HepG2 (cell line): ENCODE data around the gene SLC28A1. TPM values are rescaled to one million over a fixed set of nuclear protein-coding genes. Genes with fewer than 3 reads are reported as not detected.

Experiments
- AGO1 ChIP-seq: fragments of 200-400 bp; formaldehyde crosslinking; IDR thresholded peaks from 2 replicates; pipeline ENCODE4 v1.6.1; 2017; ENCODE audit warnings: mild to moderate bottlenecking, low read depth, low read length, moderate library complexity; ENCODE audit not compliant: poor library complexity, severe bottlenecking
- CEBPZ ChIP-seq: IDR thresholded peaks from 2 replicates; pipeline ENCODE4 v1.6.1; 2012; ENCODE audit warnings: low read length, improper control_type of control experiment
- CREB1 ChIP-seq, 2 experiments: fragments of 450-650 bp in 1 of 2; IDR thresholded peaks; 2 replicates each; pipeline ENCODE4 v1.6.1; 2016 to 2017; ENCODE audit warnings: control low read depth in 1 of 2, mild to moderate bottlenecking in 1 of 2, missing compliant biosample characterization in 1 of 2, missing genetic modification characterization in 1 of 2
- DRAP1 ChIP-seq: IDR thresholded peaks from 2 replicates; pipeline ENCODE4 v1.6.1; 2016; ENCODE audit warnings: missing genetic modification reagents, missing compliant biosample characterization
- ELK4 ChIP-seq: sonication (generic); formaldehyde crosslinking; IDR thresholded peaks from 2 replicates; pipeline ENCODE4 v1.9.0; 2021; ENCODE audit warnings: missing genetic modification reagents, borderline replicate concordance
- FIP1L1 ChIP-seq: fragments of 200-400 bp; formaldehyde crosslinking; IDR thresholded peaks from 2 replicates; pipeline ENCODE4 v1.6.1; 2018; ENCODE audit warnings: low read depth, mild to moderate bottlenecking, low read length, moderate library complexity, borderline replicate concordance; ENCODE audit not compliant: insufficient read depth
- JDP2 ChIP-seq: sonication (generic); formaldehyde crosslinking; IDR thresholded peaks from 2 replicates; pipeline ENCODE4 v1.8.1; 2022; ENCODE audit warnings: missing genetic modification reagents, borderline replicate concordance
- MBD4 ChIP-seq: IDR thresholded peaks from 2 replicates; pipeline ENCODE4 v1.6.1; 2012; ENCODE audit warnings: low read length, inconsistent platforms, borderline replicate concordance
- PRDM15 ChIP-seq: sonication (generic); formaldehyde crosslinking; IDR thresholded peaks from 2 replicates; pipeline ENCODE4 v1.4.0; 2020; ENCODE audit warnings: missing genetic modification reagents
- RCOR2 ChIP-seq: IDR thresholded peaks from 2 replicates; pipeline ENCODE4 v1.6.1; 2016; ENCODE audit warnings: missing biosample characterization, missing genetic modification reagents
- SNRNP70 ChIP-seq: fragments of 200-400 bp; formaldehyde crosslinking; IDR thresholded peaks from 2 replicates; pipeline ENCODE4 v1.6.1; 2017; ENCODE audit warnings: mild to moderate bottlenecking, low read depth, low read length, moderate library complexity
- ZNF253 ChIP-seq: sonication (generic); formaldehyde crosslinking; IDR thresholded peaks from 2 replicates; pipeline ENCODE4 v1.8.0; 2022; ENCODE audit warnings: mild to moderate bottlenecking, missing genetic modification reagents, borderline replicate concordance
- ZNF30 ChIP-seq: sonication (generic); formaldehyde crosslinking; IDR thresholded peaks from 2 replicates; pipeline ENCODE4 v1.5.0; 2020; ENCODE audit warnings: mild to moderate bottlenecking, missing genetic modification reagents
- ZNF556 ChIP-seq: sonication (generic); formaldehyde crosslinking; IDR thresholded peaks from 2 replicates; pipeline ENCODE4 v1.4.0; 2020; ENCODE audit warnings: mild to moderate bottlenecking, missing genetic modification reagents, borderline replicate concordance
- ZNF576 ChIP-seq: sonication (generic); formaldehyde crosslinking; IDR thresholded peaks from 2 replicates; pipeline ENCODE4 v1.4.0; 2020; ENCODE audit warnings: mild to moderate bottlenecking, missing genetic modification reagents
- ZNF614 ChIP-seq: IDR thresholded peaks from 2 replicates; pipeline ENCODE4 v1.6.1; 2018; ENCODE audit warnings: missing biosample characterization, missing genetic modification reagents, inconsistent platforms, borderline replicate concordance
- ZNF691 ChIP-seq: sonication (generic); formaldehyde crosslinking; IDR thresholded peaks from 2 replicates; pipeline ENCODE4 v1.4.0; 2020; ENCODE audit warnings: missing genetic modification reagents, low read depth, mild to moderate bottlenecking, borderline replicate concordance
- polyA plus RNA-seq, 8 experiments: library from polyadenylated mRNA; depleted of rRNA in 3 of 8; stranded (reverse) in 7 of 8; unstranded in 1 of 8; fragments of >200 nt; fragmentation: Illumina TruSeq in 4 of 8; extraction: Trizol in 4 of 8; gene quantifications; 2 replicates each; pipeline versions ENCODE4 v1.2.1 to v1.2.3, GENCODE V29; 2011 to 2016; ENCODE audit warnings: low read depth in 4 of 8, missing spikeins in 1 of 8, mixed read lengths in 1 of 8; ENCODE audit not compliant: insufficient read depth in 1 of 8
- total RNA-seq, 5 experiments: library from RNA; depleted of rRNA; stranded (reverse); fragments of >200 nt; fragmentation: Illumina TruSeq; extraction: Trizol; gene quantifications; 2 replicates each; pipeline ENCODE4 v1.2.3, GENCODE V29; 2016; ENCODE audit warnings: low read depth in 1 of 5

The SLC28A1 gene
- total and polyA plus RNA-seq, 2 of the 13 experiments (the other 11 are each of a cell fraction or from before 2014, with no cell fraction given), result 0.31 to 5.8 TPM

GRCh38 chr15:84980196-84981053 lies 96.0 kb downstream of the SLC28A1 start (continued):
- TF ChIP-seq CEBPZ (no peak), ELK4 (CRISPR knock-in tag) (no peak), ZNF30 (CRISPR knock-in tag) (0 out of 2 replicates have a peak, but pooled peaks have one; percentile 8), CREB1 (IDR thresholded peaks at IDR 0.05) (no peak), CREB1 (CRISPR knock-in tag; IDR thresholded peaks at IDR 0.05) (no peak), PRDM15 (CRISPR knock-in tag) (peak; percentile 98), MBD4 (no peak), DRAP1 (peak; percentile 64; the same call in 1 of the 2 replicates), ZNF556 (CRISPR knock-in tag) (0 out of 2 replicates have a peak, but pooled peaks have one; percentile 23), FIP1L1 (0 out of 2 replicates have a peak, but pooled peaks have one; percentile 40), ZNF576 (CRISPR knock-in tag) (no peak), ZNF253 (no peak), AGO1 (no peak), RCOR2 (CRISPR knock-in tag) (peak; percentile 67), ZNF614 (CRISPR knock-in tag) (peak; percentile 45; the same call in 1 of the 2 replicates), ZNF691 (no peak), JDP2 (CRISPR knock-in tag) (no peak; the same call in 1 of the 2 replicates), SNRNP70 (no peak)
